HG02623 (cell line): ENCODE results near the gene KBTBD13.

Source experiments
- ATAC-seq: cut with Tn5 transposase; IDR thresholded peaks from one replicate; pipeline ENCODE4 v1.9.1; 2021; ENCODE audit warnings: moderate library complexity; ENCODE audit not compliant: unreplicated experiment

Gene KBTBD13

DNA sequence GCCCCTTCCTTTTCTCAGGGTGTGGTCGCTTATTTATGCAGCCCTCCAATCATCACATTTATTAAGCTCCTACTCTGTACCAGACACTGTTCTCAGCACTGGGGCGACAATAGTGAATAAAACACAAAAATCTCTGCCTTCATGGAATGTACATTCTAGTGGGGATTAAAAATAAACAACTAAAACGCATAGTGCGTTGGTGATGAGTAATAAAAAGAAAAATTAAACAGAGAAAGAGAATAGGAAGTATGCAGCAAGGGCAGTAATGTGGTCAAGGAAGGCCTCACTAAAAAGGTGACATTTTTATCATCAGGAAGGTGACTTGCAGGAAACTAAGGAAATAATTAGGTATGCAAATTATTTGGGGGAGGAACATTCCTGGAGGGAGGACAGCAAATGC, 26.3 kb upstream of the KBTBD13 start:
- no peak for ATAC-seq

DNA sequence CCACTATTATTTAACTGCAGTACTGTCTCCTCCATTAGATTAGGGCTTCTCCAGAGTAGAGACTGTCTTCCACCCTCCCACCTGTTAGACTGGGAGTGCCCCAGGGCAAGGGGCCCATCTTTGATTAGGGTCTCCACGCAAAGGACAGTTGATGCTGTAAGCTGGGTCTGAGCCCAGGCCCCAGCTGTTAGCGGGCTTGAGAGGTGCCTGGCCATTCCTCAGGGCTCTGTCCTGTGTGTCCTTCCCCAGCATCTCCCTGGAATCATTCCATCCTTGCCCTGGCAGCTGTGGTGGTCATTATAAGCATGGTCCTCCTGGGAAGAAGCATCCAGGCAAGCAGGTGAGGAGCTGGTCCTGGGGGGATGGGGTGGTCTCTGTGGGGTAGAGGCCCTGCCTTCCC, 25.3 kb upstream of the KBTBD13 start:
- ATAC-seq = no peak

DNA sequence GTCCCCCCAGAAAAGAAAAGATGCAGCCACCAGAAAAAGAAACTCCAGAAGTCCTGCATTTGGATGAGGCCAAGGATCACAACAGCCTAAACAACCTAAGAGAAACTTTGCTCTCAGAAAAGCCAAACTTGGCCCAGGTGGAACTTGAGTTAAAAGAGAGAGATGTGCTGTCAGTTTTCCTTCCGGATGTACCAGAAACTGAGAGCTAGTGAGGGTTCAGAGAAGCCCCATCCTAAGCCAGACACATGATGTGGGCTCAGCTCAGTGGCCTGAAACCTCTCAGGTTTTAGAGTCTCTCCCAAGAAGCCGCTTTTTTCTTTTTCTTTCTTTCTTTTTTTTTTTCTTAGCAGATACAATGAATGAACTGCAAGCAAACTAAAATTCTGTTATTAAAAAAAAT, 23.6 kb upstream of the KBTBD13 start:
- no peak for ATAC-seq

DNA sequence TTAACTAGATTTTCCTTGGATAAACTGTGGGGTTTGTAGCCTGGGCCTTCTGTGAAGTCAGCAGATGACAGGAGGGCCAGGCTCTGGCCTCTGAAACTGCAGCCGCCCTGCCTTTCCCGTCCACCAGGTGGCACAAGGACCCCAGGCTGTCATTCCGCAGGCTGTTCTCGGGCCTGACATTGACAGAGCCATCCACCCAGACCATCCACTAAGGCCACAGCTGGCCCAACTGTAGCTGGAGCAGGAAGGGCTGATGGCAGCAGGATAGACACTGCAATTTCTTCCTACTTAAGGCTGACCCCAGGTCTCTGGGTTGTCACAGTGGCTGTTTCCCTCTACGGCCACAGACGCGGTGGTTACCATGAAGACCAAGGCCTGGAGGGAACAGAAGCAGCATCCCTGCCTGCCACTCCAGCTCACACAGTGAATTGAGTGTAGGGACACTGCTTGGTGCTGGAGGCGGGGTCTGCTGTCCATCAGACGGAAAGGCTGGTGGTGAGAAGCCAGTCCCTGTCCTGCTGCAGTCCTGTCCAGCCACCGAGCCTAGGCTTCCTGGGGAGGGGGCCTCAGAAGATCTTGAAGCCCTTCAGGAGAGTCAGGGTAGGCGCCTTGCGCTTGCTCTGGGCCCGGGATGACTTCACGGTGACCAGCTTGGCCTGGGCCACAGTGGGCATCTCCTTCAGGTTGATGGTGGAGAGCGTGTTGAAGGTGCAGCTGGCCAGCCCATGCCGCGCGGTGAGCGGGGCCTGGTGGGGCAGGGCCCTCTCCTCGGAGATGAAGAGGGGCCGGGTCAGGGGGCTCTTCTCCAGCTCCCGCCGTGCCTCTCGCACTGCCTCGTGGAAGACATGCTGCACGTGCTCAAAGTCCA, 22.0 kb upstream of the KBTBD13 start:
- no peak for ATAC-seq

DNA sequence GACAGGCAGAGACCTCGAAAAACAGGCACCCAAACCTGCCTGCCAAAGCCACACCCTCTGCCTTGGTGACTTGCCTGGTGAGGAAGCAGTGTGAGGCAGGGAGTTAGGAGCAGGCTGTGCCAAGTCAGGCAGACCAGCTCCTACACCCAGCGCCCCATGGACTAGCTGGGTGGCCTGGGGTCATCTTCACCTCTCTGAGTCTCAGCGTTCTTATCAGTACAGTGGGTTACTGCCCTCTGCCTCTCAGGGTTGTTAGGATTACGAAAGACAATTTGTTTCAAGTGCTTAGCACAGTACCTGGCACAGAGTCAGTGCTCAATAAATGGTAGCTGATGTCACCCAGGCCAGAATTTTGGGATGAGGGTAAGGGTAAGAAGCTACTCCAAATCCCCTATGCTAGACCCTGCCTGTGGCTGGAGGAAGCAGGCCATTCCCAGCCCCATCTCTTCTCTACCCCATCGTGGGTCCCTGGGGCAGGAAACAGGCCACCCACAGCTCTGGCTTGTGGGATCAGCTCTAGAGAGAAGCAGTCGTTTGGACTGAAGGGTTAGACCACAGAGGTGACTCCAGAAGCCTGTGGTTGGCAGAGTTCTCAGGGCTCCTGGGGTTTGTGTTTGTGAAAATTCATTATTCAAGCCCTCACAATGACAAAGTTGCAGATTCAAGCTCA, 21.2 kb upstream of the KBTBD13 start:
- ATAC-seq = no peak

DNA sequence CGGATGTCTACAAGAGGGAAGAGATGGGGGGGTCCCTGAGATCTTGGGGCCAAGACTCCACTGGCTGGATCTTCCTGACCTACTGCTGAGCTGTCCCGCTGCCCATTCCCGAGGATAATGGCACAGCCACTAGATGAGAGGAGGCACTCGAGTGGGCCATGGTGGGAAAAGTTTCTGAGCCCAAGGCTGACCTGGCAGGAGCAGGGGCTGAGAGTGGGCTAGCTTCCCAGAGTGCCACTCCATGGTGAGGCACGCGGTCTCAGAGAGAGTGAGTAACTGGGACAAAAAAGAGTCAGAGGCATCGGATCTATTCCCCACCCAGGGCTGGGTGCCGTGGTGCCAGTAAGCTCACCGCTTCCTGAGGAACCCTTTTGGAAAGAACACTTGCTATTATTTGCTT, 20.4 kb upstream of the KBTBD13 start:
- no peak for ATAC-seq

DNA sequence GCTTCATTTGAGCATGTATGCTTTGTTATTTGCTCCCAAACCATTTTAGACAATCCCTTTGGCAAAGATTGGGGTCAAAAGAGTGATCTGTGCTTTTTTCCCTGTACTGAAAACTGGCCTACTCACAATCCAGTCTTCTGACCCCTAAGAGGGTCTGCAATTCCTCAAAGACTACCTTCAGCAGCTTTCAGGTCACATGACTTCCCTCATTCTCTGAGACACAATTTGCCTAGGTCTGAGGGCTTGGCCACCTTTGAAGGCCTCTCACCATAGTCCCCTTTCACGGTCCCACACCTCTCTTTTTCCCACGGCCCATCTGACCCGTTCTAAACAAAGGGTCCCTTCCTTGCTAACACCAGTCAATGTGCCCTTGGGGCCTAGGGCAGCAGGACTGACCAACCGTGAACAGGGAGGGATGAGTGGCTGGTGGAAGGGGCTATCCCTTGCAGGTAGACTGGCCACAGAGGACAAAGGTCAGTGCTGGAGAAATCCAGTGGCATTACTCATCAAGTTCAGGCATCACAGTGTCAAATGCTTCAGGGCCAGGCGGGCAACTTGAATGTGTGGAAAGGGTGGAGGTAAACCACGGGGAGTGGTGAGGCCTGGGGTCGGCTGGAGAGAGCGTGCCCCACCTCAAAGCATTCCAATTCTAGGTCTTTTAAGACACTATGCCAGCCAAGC, 19.5 kb upstream of the KBTBD13 start:
- ATAC-seq = no peak

DNA sequence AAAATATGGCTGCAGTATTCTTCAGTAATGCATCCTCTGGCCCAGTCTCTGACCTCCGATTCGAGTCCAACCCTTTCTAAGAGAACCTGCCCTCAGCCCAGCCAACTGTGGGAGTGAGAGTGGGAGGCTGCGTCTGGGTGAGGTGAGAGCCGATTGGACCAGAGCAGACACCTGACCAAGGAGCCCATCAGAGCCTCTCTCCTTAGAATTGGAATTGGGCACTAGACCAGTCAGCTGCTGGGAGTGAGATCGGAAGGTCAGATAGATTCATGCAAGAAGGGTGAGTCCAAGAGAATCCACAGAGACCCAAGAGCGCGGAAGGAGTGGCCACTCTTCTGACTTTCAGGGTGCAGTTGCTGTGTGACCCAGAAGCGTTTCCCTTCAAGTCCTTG, 19.0 kb upstream of the KBTBD13 start:
- ATAC-seq = no peak

DNA sequence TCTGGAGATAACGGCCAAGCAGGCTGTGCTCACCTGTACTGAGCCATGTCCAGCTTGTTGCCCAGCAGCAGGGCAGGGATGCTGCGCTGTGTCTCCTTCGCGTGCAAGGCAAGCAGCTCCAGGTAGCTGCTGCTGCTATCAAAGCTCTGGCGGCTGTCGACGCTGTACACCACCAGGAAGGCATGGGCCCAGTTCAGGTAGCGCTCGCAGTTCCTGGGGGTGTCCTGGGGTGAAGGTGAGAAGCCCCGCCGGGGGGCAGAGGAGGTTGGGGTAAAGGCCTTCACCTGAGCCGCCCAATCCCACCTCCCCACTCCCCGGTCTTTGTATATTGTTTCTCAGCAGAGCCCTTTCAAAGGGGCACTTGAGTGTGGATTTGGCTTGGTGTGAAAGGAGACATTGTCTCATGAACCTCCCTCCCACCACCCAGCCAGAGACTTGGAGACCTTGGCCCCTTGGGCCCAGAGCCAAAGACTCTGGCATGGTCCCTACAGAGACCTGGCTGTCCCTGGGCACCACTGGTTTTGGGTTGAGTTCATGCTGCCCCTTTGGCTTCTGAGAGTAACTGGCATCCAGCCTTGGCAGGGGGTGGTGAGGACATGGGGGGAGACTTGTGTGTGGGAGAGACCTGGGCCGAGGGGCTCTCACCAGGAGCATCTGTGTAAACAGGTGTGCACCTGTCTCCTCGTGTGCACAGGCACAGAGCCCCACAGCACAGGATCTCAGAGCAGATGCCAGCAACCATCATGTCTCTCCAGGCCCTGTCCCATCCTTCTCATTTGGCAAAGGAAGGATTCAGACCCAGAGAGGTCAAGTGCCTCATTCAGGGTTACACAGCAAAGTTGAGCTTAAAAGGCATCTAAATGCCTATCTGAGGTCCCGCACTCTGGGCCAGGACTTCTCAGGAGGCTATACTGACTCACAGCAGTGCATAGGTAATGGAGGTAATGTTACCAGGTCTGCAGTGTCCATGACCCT, 17.9 kb upstream of the KBTBD13 start:
- no peak for ATAC-seq

DNA sequence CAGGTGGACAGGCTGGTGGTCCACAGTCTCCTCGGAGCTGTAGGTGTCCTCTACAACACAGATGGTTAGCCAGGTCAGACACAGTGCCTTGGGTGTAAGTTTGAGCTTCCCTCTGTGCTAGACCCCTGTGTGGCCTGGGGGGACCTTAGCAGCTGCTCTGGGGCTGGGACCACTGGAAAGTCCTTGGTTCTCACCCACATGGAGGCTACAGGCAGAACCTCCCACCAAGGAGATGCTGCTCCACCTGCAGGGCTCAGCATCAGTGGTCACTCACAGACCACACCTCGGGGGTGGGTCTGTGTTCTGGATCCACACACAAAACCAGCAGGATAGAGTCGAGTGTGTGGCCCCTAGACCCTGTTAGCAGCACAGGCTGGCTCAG, 17.2 kb upstream of the KBTBD13 start:
- ATAC-seq = no peak

DNA sequence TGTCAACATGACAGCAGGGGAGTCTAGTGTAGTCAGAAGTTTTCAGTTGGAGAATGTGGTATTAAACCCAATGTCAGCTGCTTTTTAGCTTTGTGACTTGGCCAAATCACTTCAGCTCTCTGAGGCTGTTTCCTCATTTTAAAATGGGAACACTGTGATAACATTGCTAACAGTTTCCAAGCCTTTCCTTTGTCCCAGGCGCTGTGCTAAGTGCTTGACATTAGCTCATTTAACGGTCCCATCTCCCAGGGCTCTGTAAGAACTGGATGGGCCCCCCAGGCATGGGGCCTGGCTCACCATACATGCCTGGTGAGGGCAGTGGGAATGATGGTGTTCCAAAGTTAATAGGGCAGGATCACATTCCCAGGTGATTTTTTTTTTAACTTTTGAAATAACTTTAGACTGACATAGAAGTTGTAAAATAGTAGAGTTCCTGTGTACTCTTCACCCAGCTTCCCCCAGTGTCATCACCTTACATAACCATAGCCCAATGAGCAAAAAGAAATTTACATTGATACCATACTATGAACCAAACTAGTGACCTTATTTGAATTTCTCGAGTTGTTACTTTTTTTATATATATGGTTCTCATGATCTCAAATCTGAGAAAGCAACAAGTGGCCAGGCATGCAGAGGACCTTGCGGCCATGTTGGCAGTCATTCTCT, 16.5 kb upstream of the KBTBD13 start:
- ATAC-seq = no peak

DNA sequence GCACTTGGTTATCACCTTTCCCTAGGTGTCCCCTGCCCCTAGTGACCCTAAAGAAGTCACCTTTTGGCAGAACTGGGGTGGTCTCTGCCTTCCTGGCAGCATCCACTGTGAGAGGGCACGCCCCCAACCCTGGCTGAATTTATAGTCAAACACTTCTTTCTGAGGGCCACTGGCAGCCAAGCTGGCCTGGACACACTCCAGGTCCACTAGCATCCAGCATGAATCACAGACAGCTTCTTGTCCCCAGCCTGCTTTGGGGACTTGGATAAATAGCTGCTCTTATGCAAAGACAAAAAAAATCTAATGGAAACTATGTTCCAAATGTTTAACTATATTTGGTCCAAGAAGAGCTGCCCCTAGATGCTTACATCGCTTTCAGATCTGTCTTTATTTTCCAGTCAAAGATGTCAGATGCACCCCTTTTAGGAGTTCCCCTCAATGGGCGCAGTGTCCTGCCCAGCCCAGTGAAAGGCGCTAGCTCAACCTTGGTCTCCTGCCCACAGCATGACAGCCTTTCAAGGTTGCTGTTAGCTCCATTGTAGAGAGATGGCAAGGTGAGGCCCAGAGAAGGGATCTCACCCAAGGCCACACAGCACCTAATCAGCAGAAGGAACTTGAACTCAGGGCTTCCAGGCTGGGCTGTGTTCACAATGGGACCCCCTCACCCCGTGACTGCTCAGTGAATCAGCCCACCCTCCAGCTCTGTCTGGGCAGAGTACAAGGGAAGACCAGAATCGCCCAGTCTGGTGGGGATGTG, 15.7 kb upstream of the KBTBD13 start:
- no peak for ATAC-seq

DNA sequence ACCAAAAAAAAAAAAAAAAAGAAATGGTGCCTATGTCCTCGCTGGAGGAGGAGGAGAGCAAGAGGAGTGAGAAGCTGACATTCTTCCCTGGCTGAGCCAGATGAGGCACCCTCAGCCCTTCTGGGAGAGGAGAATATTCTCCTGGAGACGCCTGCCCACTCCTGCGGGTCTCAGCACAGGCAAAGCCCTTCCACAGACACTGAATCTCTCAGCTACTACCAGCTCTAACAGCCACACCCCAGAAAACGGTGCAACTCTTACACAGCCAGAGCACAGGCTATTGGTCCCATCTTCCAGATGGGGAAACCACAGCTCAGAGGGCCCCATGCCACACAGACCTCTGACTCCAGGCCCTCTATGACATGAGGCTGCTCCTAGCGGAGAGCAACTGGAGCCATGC, 14.5 kb upstream of the KBTBD13 start:
- ATAC-seq = no peak

DNA sequence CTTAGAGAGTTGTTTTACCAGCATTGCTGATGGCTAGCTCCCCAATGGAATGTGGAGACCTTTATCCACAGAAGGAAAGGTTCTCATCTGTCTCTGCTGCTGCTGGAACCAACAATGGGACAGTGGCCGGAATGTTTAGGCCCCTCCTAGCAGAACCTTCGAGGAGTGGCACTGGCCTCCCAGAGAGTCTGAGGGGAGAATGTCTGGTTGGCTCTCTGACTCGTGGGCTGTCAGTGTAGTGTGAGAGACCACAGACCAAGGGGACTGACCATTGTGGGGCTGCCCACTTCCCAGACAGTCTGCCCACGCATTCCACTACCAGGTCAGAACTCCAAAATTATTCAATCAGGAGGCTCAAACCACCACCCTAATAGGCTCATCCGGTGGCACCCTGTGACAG, 13.8 kb upstream of the KBTBD13 start:
- ATAC-seq = no peak

DNA sequence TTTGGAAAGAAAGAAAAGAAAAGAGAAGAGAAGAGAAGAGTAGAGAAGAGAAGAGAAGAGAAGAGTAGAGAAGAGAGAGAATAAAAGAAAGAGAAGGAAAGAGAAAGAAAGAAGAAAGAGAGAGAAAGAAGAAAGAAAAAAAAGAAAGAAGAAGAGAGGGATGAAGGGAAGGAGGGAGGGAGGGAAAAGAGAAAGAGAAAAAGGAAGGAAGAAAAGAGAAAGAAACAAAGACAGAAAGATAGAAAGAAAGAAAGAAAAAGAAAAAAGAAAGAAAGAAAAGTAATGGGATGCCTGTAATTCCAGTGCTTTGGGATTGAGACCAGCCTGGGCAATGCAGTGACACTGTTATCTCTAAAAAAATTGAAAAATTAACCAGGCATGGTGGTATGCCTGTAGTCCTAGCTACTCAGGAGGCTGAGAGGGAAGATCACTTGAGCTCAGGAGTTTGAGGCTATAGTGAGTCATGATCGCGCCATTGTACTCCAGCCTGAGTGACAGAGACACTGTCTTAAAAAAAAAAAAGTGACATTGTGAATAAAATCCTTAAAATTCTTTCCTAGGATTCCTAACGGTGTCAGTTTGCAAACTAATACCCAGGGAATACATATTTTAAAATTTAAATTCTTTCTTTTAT, 10.4 kb upstream of the KBTBD13 start:
- no peak for ATAC-seq

DNA sequence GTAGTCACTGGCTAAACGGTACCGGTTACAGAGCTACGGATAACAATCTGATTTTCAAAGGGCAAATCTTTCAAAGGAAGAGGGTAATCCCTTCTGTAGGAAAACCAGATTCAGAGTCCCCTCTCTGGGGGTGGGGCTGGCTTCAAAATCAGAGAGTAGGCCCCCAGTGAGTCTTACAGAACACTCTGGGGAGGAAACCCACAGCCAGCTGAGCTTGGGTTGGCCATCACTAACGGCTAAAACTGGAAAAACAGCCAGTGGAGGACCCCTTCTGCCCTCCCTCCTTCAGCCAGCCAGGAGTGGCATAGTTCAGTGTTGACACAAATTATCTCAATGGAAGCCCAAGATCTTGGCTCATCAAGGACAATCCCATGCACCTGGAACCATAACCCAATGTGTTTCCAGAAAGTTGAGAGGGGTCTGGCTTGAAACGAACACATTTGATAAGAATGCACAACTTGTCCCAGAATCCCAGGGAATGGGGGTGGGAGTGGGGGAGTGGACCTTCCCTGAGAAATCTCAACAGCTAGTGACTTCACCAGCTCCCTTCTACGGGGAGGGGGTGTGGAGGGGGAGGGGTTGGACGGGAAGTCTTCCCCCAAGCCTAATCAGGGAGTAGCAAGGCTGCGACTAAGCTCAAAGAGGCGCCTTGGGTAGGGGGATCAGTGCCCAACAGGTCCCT, 9.8 kb upstream of the KBTBD13 start:
- no peak for ATAC-seq

DNA sequence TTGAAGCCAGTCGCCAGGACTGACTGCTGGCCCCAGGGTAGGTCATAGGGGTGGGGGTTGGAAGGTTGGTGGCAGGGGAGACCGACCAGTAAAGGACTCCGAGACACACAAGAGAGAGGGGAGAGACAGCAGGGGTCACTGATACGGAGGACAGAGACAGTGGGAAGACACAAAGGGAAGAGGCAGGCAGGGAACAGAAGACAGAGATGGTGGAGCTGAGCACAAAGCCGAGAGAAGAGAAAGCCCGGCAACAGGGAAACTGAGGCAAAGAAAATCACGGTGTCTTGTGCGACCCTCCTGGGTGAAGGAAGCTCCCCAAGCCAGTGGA, 9.3 kb upstream of the KBTBD13 start:
- no peak for ATAC-seq

DNA sequence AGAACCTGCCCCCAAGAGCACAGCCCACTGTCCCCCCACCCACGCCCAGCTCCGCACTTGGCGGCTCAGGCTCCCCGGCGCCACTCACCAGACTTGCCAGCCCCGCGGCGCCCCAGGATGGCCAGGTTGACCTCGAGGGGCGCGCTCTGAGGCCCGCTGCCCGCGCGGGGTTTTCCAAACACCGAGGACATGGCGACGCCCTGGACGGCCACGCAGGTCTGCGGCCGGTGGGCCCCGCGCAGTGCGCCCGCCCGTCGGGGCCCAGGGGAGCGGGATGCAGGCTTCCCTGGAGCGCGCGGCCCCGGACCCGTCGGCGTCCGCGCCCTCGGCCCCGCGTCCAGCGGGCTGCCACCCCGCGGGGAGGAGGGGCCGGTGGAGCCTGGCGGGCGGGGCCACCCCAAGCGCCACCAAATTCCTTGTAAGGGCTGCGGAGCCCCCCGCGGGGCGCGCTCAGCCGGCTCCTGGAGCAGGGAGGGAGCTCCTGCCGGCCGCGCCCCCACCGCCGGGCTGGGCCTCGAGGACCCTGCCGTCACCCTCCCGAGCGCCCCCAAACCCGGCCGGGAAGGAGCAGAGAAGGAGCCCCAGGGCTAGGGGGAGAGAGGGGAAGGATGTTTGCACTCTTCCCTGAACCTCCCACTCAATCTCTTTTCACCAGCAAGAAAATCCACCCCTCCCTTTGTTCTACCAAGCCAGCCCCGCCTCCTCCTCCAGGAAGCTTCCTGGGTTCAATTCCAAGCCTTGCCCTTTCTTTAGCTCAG, 8.7 kb upstream of the KBTBD13 start, which contains the start of gene RASL12:
RASL12 (minus strand) TSS at position 347 of the 758 bp plus-strand sequence; CDS start at position 191, 156 bp downstream.
- no peak for ATAC-seq
